Body of pancreas (tissue), 4 donors: ENCODE data around the gene PFDN1. TPM values are rescaled to one million over a fixed set of nuclear protein-coding genes. Genes with fewer than 3 reads are reported as not detected.
"Not testable (repeated sequence)": the region's sequence is repeated elsewhere in the genome, so short reads cannot be mapped to it uniquely, and the experiment has no call there.

Experiments
- ATAC-seq: fragments of 150-250 bp; one replicate; pipeline ENCODE4 v1.9.1; 2016
- DNase-seq, 4 donors: peaks; one replicate each; pipeline ENCODE4 v3.0.0-alpha.2; 2019
- H3K27ac ChIP-seq, 4 donors: fragments of 200-600 bp; sonication (generic); 1 replicate in 3 of 4; 2 replicates in 1 of 4; pipeline versions ENCODE4 v1.5.1 to v1.6.1; 2016 to 2019; ENCODE audit warnings: mild to moderate bottlenecking in 1 of 4, mixed read lengths in 1 of 4, moderate library complexity in 1 of 4
- H3K27me3 ChIP-seq, 2 donors: fragments of 200-600 bp; sonication (generic); one replicate each; pipeline ENCODE4 v1.6.0; 2016; ENCODE audit warnings: mild to moderate bottlenecking in 1 of 2
- H3K36me3 ChIP-seq, 2 donors: fragments of 200-600 bp; sonication (generic); replicated peaks in 1 of 2; 2 replicates each; pipeline ENCODE4 v1.5.1; 2016; ENCODE audit warnings: low read depth in 2 of 2; ENCODE audit not compliant: insufficient read depth in 1 of 2
- H3K4me1 ChIP-seq: fragments of 200-600 bp; sonication (generic); one replicate; pipeline ENCODE4 v1.6.0; 2016
- H3K4me3 ChIP-seq, 2 donors: fragments of 200-600 bp; sonication (generic); 1 replicate in 1 of 2; 2 replicates in 1 of 2; pipeline ENCODE4 v1.5.1; 2016 to 2019
- H3K9me3 ChIP-seq, 3 donors: fragments of 200-600 bp; sonication (generic); 1 replicate in 2 of 3; 2 replicates in 1 of 3; pipeline ENCODE4 v1.5.1; 2016
- POLR2A ChIP-seq, 3 donors: fragments of 450-650 bp; IDR thresholded peaks; one replicate each; pipeline ENCODE4 v1.6.1; 2016; ENCODE audit warnings: antibody characterized with exemption in 3 of 3, mild to moderate bottlenecking in 2 of 3
- WGBS, 2 donors: methylation state at CpG; one replicate each; pipeline ENCODE4 v1.1.5; 2017; 5-methylcytosine and 5-hydroxymethylcytosine counted together
- intact Hi-C: fragments of 100-400 bp; cut with DNase I; formaldehyde crosslinking; loops from one replicate; pipeline ENCODE4 v1.15.1; 2023
- total RNA-seq, 2 donors: library from RNA; depleted of rRNA; stranded (reverse); fragments of >200 nt; gene quantifications; one replicate each; pipeline ENCODE4 v1.1.0, GENCODE V29; 2016
- TF ChIP-seq, protein P1 (sequence below), 7 experiments: fragments of 450-650 bp in 4 of 7; fragments of 200-600 bp in 3 of 7; sonication (generic) in 3 of 7; IDR thresholded peaks; one replicate each; pipeline ENCODE4 v1.5.1; 2016 to 2019; ENCODE audit warnings: antibody characterized with exemption in 7 of 7

PFDN1 gene
- total RNA-seq, 2 donors from 2014 or later = 37.6 to 54.1 TPM

DNA sequence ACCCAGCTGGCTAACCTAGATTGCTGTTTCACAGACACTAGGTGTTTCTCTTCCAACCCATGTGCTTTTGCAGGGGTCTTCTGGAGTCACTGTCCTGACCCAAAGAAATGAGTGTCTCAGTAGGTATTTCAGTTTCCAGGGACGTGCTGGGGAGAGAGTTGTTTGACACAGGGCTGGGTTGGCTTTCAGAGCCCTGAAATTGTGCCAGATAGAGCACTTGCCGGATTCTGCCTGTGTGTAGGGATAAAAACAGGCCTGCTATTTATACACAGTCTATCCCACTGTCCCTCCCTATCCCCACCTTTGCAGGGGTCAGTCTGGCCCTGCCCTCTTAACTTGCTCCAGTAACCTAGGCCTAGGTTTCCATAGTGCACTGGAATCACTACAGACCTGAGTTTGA is 44.5 kb upstream of the PFDN1 start:
- 21 to 38% methylated on average over 2 of the region's 2 CpGs for WGBS, 2 donors
- Histone ChIP-seq H3K36me3 (no peaks in the 10 kb centered on the region), H3K4me1 (peaks cover 24% of the 10 kb centered on the region), H3K9me3 (no peaks in the 10 kb centered on the region), H3K27ac (peak overlapping the region in 3 of 4 donors; percentile 81 to 87 (median 83)), H3K4me3 (no peak overlapping the region), H3K27me3 (no peaks in the 10 kb centered on the region)
- ATAC-seq = no peak
- intact Hi-C loops = no loop called here
- TF ChIP-seq, protein P1, sequence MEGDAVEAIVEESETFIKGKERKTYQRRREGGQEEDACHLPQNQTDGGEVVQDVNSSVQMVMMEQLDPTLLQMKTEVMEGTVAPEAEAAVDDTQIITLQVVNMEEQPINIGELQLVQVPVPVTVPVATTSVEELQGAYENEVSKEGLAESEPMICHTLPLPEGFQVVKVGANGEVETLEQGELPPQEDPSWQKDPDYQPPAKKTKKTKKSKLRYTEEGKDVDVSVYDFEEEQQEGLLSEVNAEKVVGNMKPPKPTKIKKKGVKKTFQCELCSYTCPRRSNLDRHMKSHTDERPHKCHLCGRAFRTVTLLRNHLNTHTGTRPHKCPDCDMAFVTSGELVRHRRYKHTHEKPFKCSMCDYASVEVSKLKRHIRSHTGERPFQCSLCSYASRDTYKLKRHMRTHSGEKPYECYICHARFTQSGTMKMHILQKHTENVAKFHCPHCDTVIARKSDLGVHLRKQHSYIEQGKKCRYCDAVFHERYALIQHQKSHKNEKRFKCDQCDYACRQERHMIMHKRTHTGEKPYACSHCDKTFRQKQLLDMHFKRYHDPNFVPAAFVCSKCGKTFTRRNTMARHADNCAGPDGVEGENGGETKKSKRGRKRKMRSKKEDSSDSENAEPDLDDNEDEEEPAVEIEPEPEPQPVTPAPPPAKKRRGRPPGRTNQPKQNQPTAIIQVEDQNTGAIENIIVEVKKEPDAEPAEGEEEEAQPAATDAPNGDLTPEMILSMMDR (IDR thresholded peaks at IDR 0.05) = no peak
- TF ChIP-seq POLR2A (IDR thresholded peaks at IDR 0.05) = no peak
- DNase-seq = no peak

DNA sequence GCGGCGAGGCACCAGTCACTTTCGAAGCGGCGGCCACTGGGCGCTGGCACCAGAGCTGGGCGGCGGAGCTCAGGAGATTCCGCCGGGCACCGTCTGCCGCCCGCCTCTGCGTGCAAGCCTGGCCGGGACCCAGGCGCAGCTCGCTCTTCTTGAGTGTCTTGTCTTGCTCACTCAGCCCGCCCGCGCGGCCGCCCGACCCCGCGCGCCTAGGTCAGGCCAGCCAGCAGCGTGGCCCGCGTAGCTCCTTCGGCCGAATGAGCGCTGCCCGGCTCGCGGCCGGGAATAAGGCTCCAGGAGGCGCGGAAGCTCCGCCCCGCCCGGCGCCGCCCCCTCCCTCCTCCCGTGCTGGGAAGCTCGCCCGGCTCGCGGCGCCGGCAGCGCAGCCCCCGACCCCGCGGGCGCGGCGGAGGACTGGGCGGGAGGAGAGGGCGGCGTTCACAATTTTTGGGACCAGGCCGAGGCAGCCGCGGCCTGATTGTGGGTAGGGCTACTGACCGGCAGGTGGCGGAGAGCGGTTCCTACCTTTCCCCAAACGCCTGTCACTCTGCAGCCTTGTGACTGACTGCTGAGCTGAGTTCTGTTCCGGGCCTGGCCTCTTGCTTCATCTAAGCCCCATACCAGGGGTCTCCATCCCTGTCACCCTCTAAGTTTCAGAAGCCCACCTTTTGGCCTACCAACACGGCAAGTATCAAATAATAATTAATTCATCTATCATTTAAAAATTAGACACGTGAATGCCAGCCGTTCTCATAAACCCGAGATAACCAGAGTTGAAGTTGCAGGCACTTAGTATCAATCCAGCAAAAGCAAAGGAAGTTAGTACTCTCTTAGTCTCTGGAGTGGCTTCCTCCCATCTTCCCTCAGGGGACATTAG is 43.7 kb upstream of the PFDN1 start, which contains the start of gene HBEGF:
HBEGF (minus strand) TSS at position 256 of the 874 bp plus-strand sequence. CDS start 275 bp downstream, outside the sequence.
- intact Hi-C loops = no loop called here

DNA sequence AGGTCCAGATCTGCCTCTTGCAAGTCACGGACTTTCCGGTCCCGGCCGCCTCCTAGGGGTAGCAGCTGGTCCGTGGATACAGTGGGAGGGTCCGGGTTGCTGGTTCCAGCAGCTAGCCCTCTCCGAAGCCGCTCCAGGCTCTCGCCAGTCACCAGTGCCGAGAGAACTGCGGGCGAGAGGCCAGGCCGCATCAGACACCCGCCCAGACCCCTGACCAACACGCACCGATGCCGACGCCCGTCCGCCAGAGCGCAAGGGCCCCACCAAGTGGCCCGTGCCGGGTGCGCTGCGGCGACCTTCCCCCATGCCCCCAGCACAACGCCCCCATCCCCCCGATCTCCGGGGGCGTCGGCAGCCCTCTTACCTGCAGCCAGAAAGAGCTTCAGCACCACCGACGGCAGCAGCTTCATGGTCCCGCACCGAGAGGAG is 43.0 kb upstream of the PFDN1 start:
- ATAC-seq = peak; percentile 57
- intact Hi-C loops = no loop called here

More for the DNA sequence above, 43.7 kb upstream of the PFDN1 start, which contains the start of gene HBEGF:
- Histone ChIP-seq H3K9me3 (no peaks in the 10 kb centered on the region), H3K27ac (peak within 1 kb of the TSS; percentile 42 to 87 (median 82)), H3K4me1 (peaks cover 24% of the 10 kb centered on the region), H3K27me3 (no peaks in the 10 kb centered on the region), H3K36me3 (no peaks in the 10 kb centered on the region), H3K4me3 (peak within 1 kb of the TSS; percentile 40 to 50)
- ATAC-seq = peak; percentile 94
- TF ChIP-seq POLR2A (IDR thresholded peaks at IDR 0.05) = peak; percentile 91 to 93 (median 91)
- TF ChIP-seq, protein P1 (IDR thresholded peaks at IDR 0.05) = peak; percentile 43 to 86 (median 74)
- 1 to 2% methylated on average over 5 to 42 of the region's 72 CpGs for WGBS, 2 donors
- DNase-seq = peak; percentile 88 to 92 (median 90)

DNA sequence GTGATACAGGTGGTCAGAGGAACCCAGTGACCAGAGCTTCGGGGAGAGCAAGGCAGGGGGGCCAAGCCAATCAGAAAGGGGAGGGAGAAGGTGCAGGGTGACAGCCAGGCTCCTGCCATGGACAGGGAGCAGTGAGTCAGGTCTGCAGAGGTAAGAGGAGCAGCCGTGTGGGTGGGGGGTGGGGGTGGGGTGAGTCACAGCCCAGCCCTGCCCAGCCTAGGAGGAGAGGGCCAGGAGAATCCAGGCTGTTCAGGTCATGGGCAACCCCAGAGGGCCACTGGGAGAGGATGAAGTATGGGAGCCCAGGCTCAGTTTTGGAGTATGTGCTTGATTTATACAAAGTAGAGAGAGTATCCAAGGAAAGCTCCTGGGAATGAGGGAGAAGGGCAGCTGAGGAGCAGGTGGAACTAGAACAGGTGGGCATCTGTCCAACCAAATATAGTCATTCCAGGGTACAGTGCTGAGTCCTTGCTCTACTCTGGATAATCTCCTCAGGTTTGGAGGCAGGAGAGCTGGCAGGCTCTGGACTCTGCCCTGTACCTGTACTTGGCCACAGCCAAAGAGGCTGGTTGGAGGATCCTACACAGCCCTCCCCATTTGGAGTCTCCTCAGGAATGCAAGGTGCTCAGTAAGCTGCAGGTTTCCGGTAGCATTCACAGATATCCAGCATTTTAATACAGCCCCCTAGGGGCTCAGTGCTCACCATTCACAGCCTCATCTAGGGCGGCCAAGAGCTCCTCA is 42.0 kb upstream of the PFDN1 start:
- Histone ChIP-seq H3K9me3 (no peaks in the 10 kb centered on the region), H3K27ac (peak overlapping the region in 3 of 4 donors; percentile 19 to 87 (median 28)), H3K27me3 (no peaks in the 10 kb centered on the region), H3K36me3 (no peaks in the 10 kb centered on the region), H3K4me1 (peaks cover 24% of the 10 kb centered on the region), H3K4me3 (no peak overlapping the region)
- TF ChIP-seq, protein P1 (IDR thresholded peaks at IDR 0.05) = no peak
- no peak for TF ChIP-seq POLR2A (IDR thresholded peaks at IDR 0.05)
- 44 to 51% methylated on average over 3 to 4 of the region's 4 CpGs for WGBS, 2 donors
- DNase-seq (peak in 3 of 4 donors; percentile 22 to 58 (median 40)), ATAC-seq (no peak)
- intact Hi-C loops = no loop called here

More for the DNA sequence above, 43.0 kb upstream of the PFDN1 start:
- peak overlapping the region; percentile 40 to 50 for H3K4me3 ChIP-seq
- no peak for TF ChIP-seq POLR2A (IDR thresholded peaks at IDR 0.05)
- TF ChIP-seq, protein P1 (IDR thresholded peaks at IDR 0.05) = peak in 5 of 7 experiments; percentile 9 to 36 (median 24)
- peak overlapping the region; percentile 42 to 87 (median 82) for H3K27ac ChIP-seq
- peak; percentile 54 to 71 (median 68) for DNase-seq
- H3K4me1 ChIP-seq = peaks cover 24% of the 10 kb centered on the region
- WGBS, 2 donors = 7% methylated on average over 31 of the region's 35 CpGs; no CpG with 5 or more reads in 1 of the 2 donors
- H3K36me3 ChIP-seq = no peaks in the 10 kb centered on the region
- H3K9me3 ChIP-seq = no peaks in the 10 kb centered on the region
- H3K27me3 ChIP-seq = no peaks in the 10 kb centered on the region

DNA sequence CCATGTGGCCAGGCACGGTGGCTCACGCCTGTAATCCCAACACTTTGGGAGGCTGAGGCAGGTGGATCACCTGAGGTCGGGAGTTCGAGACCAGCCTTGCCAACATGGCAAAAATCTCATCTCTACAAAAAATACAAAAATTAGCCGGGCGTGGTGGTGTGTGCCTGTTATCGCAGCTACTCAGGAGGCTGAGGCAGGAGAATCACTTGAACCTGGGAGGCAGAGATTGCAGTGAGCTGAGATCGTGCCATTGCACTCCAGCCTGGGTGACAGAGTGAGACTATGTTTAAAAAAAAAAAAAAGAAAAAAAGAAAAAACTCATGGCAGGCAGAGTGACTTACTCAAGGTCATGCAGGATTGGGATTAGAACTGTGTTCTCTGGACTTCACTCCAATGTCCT is 40.9 kb upstream of the PFDN1 start:
- ATAC-seq, H3K4me3 ChIP-seq, intact Hi-C loops, H3K27ac ChIP-seq, DNase-seq, H3K27me3 ChIP-seq, H3K9me3 ChIP-seq, H3K36me3 ChIP-seq: not testable (repeated sequence)
- H3K4me1 ChIP-seq = peaks cover 24% of the 10 kb centered on the region
- 87 to 91% methylated on average over 8 of the region's 8 CpGs for WGBS, 2 donors
